ENCODE measurements around the gene ZNF396.

The ZNF396 gene

GRCh38 chr18:35387152-35387571 lies 10.0 kb upstream of the ZNF396 start:
- TF ChIP-seq GABPA (IDR thresholded peaks at IDR 0.05; ENCODE audit: low read depth) (no peak), REST (IDR thresholded peaks at IDR 0.05; ENCODE audit: insufficient replicate concordance, low read depth) (no peak), CTCF (IDR thresholded peaks at IDR 0.05; ENCODE audit: insufficient read depth, low read length) (no peak), POLR2AphosphoS5 (IDR thresholded peaks at IDR 0.05; ENCODE audit: low read depth) (no peak), SPI1 (IDR thresholded peaks at IDR 0.05; ENCODE audit: borderline replicate concordance, low read depth) (no peak)
- Histone ChIP-seq H3K27ac (replicated peaks) (no peak overlapping the region), H3K27me3 (ENCODE audit: insufficient read depth, poor library complexity, severe bottlenecking) (no peaks in the 10 kb centered on the region), H3K4me3 (replicated peaks; ENCODE audit: insufficient read depth, low read length) (no peak overlapping the region)
- no peak for DNase-seq (ENCODE audit: low read depth in 1 of 2, low spot score in 1 of 2)

- no peak overlapping the region for H3K27ac ChIP-seq (replicated peaks)
- no peak overlapping the region for H3K4me3 ChIP-seq (replicated peaks; ENCODE audit: insufficient read depth, low read length)
Measured at GRCh38 chr18:35386600-35387100, 9.5 kb upstream of the ZNF396 start.

GRCh38 chr18:35383136-35383535 lies 6.0 kb upstream of the ZNF396 start:
- no peaks in the 10 kb centered on the region for H3K27me3 ChIP-seq (ENCODE audit: insufficient read depth, poor library complexity, severe bottlenecking)
- H3K27ac ChIP-seq (replicated peaks), result no peak overlapping the region
- TF ChIP-seq REST (IDR thresholded peaks at IDR 0.05; ENCODE audit: insufficient replicate concordance, low read depth), result no peak
- no peak for TF ChIP-seq CTCF (IDR thresholded peaks at IDR 0.05; ENCODE audit: insufficient read depth, low read length)
- no peak for TF ChIP-seq POLR2AphosphoS5 (IDR thresholded peaks at IDR 0.05; ENCODE audit: low read depth)
- no peak for TF ChIP-seq SPI1 (IDR thresholded peaks at IDR 0.05; ENCODE audit: borderline replicate concordance, low read depth)
- TF ChIP-seq GABPA (IDR thresholded peaks at IDR 0.05; ENCODE audit: low read depth), result no peak
- no peak overlapping the region for H3K4me3 ChIP-seq (replicated peaks; ENCODE audit: insufficient read depth, low read length)
- no peak for DNase-seq (ENCODE audit: low read depth in 1 of 2, low spot score in 1 of 2)

More at GRCh38 chr18:35386600-35387100, 9.5 kb upstream of the ZNF396 start:
- H3K27me3 ChIP-seq (ENCODE audit: insufficient read depth, poor library complexity, severe bottlenecking), result no peaks in the 10 kb centered on the region
- peak; percentile 50 to 81 for DNase-seq (ENCODE audit: low read depth in 1 of 2, low spot score in 1 of 2)
- TF ChIP-seq CTCF (IDR thresholded peaks at IDR 0.05; ENCODE audit: insufficient read depth, low read length) (peak; percentile 93), SPI1 (IDR thresholded peaks at IDR 0.05; ENCODE audit: borderline replicate concordance, low read depth) (peak; percentile 15; the same call in 1 of the 2 replicates), POLR2AphosphoS5 (IDR thresholded peaks at IDR 0.05; ENCODE audit: low read depth) (no peak)

- no peaks in the 10 kb centered on the region for H3K27me3 ChIP-seq (ENCODE audit: insufficient read depth, poor library complexity, severe bottlenecking)
- TF ChIP-seq REST (IDR thresholded peaks at IDR 0.05; ENCODE audit: insufficient replicate concordance, low read depth) (no peak), CTCF (IDR thresholded peaks at IDR 0.05; ENCODE audit: insufficient read depth, low read length) (no peak), POLR2AphosphoS5 (IDR thresholded peaks at IDR 0.05; ENCODE audit: low read depth) (no peak), SPI1 (IDR thresholded peaks at IDR 0.05; ENCODE audit: borderline replicate concordance, low read depth) (no peak), GABPA (IDR thresholded peaks at IDR 0.05; ENCODE audit: low read depth) (no peak)
- no peak overlapping the region for H3K27ac ChIP-seq (replicated peaks)
- H3K4me3 ChIP-seq (replicated peaks; ENCODE audit: insufficient read depth, low read length), result no peak overlapping the region
- DNase-seq (ENCODE audit: low read depth in 1 of 2, low spot score in 1 of 2), result no peak
Measured at GRCh38 chr18:35379421-35379820, 2.3 kb upstream of the ZNF396 start.
